Psoas muscle (tissue), 8 donors: ENCODE results near the gene HTR3A. TPM values are rescaled to one million over a fixed set of nuclear protein-coding genes. Genes with fewer than 3 reads are reported as not detected.
A peak's percentile ranks its signal among the peaks of the same experiment; 100 is the strongest.

ENCODE experiments used
- ATAC-seq, 4 donors: fragments of 200-7000 bp; cut with Tn5 transposase; one replicate each; pipeline ENCODE4 v1.9.1; 2020; ENCODE audit warnings: moderate library complexity in 3 of 4, mild to moderate bottlenecking in 2 of 4
- DNase-seq, 2 donors: peaks; one replicate each; pipeline ENCODE4 v3.0.0-alpha.2; 2020
- H3K27ac ChIP-seq: fragments of 200-600 bp; one replicate; pipeline ENCODE4 v1.8.0; 2022
- H3K27me3 ChIP-seq, 3 donors: fragments of 200-600 bp in 1 of 3; one replicate each; pipeline versions ENCODE4 v1.6.1 to v1.8.0; 2013 to 2022; ENCODE audit warnings: low read length in 2 of 3, mild to moderate bottlenecking in 2 of 3, moderate library complexity in 1 of 3; ENCODE audit not compliant: insufficient read depth in 3 of 3
- H3K36me3 ChIP-seq, 2 donors: fragments of 200-600 bp in 1 of 2; one replicate each; pipeline versions ENCODE4 v1.6.1 to v1.8.0; 2013 to 2022; ENCODE audit warnings: low read depth in 1 of 2, mild to moderate bottlenecking in 1 of 2, moderate library complexity in 1 of 2; ENCODE audit not compliant: insufficient read depth in 1 of 2
- H3K4me1 ChIP-seq: fragments of 200-600 bp; one replicate; pipeline ENCODE4 v1.8.0; 2022
- H3K4me3 ChIP-seq: fragments of 200-600 bp; one replicate; pipeline ENCODE4 v1.8.0; 2022; ENCODE audit warnings: mild to moderate bottlenecking
- H3K9me3 ChIP-seq: fragments of 200-600 bp; one replicate; pipeline ENCODE4 v1.8.0; 2022
- WGBS, 3 donors: extraction: QIAGEN DNeasy Blood & Tissue Kit; methylation state at CpG; one replicate each; pipeline versions ENCODE4 v1.1.6 to v1.1.7; 2013; 5-methylcytosine and 5-hydroxymethylcytosine counted together
- intact Hi-C, 2 donors: fragments of 100-400 bp; cut with DNase I; formaldehyde crosslinking; loops; one replicate each; pipeline versions ENCODE4 v1.11.0 to v1.14.2; 2022
- polyA plus RNA-seq, 3 donors: library from polyadenylated mRNA; stranded (reverse); fragments of 200-250 nt; gene quantifications; one replicate each; pipeline ENCODE4 v1.2.3, GENCODE V29; 2013
- total RNA-seq, 4 donors: library from RNA; stranded (reverse); fragmentation: NEBNext Ultra II Directional in 2 of 4; extraction: Animal tissue kit (Norgen Biotek cat#: 25700) in 2 of 4; gene quantifications; one replicate each; pipeline versions ENCODE4 v1.2.1 to v1.2.4, GENCODE V29; 2021 to 2023
- TF ChIP-seq, protein P1 (sequence below): fragments of 200-600 bp; IDR thresholded peaks from one replicate; pipeline ENCODE4 v1.8.0; 2022; ENCODE audit warnings: antibody characterized with exemption
- donor health status: healthy with polysubstance abuse.
- donor health status: DM: no; HTN: no; CAD: no; lungs with moderate emphysema.
- donor health status: Bipolar disorder and iron deficiency.
- donor health status: healthy.
- donor health status: DM: yes; HTN: yes; CAD: no.
- donor health status: DM: no; HTN: no; CAD: no.
- donor health status: DM: no; HTN: no; CAD: no.
- donor health status: DM: yes; HTN: yes; CAD: no.

Gene HTR3A
- total and polyA plus RNA-seq, 7 donors: 0.03 to 1.4 TPM; not detected in 5

DNA sequence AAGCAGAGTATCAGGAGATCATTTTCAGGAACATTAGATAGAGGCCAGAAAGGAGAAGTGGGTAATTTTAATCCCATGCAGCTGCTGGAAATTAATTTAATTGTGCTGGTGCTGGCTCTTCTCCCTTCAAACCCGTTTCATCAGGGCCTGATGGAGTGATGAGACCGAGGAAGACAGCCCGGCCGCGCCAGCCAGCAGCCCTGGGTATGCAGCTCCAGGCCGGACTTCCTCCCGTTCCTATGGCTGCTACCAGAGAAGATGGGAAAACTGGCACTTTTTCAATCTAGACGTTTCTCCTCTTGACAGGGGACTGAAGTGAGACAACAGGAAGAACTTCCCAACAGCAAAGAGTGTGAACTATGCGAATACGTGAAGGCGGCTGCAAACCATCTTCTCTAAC, 60.0 kb downstream of the HTR3A start:
- intact Hi-C loops: loop anchor here (5.0 kb wide), 2 partner anchors 148 to 227 kb away; no protein-coding TSS in a partner anchor
- Histone ChIP-seq H3K4me1 (peaks cover 26% of the 10 kb centered on the region), H3K36me3 (no peaks in the 10 kb centered on the region), H3K27ac (no peak overlapping the region), H3K4me3 (no peak overlapping the region), H3K27me3 (no peaks in the 10 kb centered on the region), H3K9me3 (no peaks in the 10 kb centered on the region)
- TF ChIP-seq, protein P1, sequence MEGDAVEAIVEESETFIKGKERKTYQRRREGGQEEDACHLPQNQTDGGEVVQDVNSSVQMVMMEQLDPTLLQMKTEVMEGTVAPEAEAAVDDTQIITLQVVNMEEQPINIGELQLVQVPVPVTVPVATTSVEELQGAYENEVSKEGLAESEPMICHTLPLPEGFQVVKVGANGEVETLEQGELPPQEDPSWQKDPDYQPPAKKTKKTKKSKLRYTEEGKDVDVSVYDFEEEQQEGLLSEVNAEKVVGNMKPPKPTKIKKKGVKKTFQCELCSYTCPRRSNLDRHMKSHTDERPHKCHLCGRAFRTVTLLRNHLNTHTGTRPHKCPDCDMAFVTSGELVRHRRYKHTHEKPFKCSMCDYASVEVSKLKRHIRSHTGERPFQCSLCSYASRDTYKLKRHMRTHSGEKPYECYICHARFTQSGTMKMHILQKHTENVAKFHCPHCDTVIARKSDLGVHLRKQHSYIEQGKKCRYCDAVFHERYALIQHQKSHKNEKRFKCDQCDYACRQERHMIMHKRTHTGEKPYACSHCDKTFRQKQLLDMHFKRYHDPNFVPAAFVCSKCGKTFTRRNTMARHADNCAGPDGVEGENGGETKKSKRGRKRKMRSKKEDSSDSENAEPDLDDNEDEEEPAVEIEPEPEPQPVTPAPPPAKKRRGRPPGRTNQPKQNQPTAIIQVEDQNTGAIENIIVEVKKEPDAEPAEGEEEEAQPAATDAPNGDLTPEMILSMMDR: no peak
- 84 to 87% (median 87%) methylated on average over 11 of the region's 11 CpGs for WGBS, 3 donors
- DNase-seq: no peak
- ATAC-seq: no peak

DNA sequence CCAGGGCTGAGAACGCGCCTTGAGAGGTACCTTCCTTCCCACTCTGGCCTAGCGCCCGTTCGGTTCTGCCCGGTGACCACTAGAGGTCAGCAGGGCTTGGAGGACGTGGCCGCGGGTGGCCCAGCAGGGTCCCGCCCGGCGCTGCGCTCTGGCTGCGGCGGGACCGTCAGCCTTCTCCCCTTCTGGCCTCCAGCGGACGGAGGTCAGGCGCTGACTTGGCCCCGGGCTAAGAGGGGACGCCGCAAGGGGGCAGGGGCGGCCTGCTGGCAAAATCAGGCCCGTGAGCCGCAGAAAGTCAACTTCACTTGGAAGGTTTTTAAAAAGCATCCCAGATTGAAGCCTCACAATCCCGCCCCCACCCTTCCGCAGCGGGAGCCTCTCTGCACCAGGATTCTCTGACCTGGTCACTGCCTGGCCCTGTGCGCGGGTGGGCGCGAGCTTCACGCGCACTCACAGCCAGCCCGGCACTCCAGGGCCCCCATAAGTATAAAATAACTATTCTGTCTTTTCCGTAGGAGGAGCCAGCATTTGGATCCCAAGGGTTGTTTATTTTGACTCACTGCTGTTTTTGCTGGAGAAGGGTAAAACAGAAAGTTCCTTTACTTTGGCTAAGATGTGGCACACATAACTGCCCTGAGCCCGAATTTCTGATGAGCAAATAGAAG, 61.4 kb downstream of the HTR3A start:
- peak overlapping the region; percentile 66 for H3K4me3 ChIP-seq
- H3K4me1 ChIP-seq: peaks cover 40% of the 10 kb centered on the region
- no peaks in the 10 kb centered on the region for H3K27me3 ChIP-seq
- 3% methylated on average over 34 to 37 of the region's 37 CpGs for WGBS, 3 donors
- H3K27ac ChIP-seq: peak overlapping the region; percentile 75
- no peaks in the 10 kb centered on the region for H3K36me3 ChIP-seq
- intact Hi-C loops: loop anchor here in 1 of 2 donors (1.0 to 2.0 kb wide), 3 partner anchors 23 to 225 kb away; partner anchors contain the start of gene ZBTB16
- TF ChIP-seq, protein P1: peak; percentile 87
- H3K9me3 ChIP-seq: no peaks in the 10 kb centered on the region
- peak; percentile 85 to 93 (median 88) for ATAC-seq
- peak; percentile 88 to 94 for DNase-seq

DNA sequence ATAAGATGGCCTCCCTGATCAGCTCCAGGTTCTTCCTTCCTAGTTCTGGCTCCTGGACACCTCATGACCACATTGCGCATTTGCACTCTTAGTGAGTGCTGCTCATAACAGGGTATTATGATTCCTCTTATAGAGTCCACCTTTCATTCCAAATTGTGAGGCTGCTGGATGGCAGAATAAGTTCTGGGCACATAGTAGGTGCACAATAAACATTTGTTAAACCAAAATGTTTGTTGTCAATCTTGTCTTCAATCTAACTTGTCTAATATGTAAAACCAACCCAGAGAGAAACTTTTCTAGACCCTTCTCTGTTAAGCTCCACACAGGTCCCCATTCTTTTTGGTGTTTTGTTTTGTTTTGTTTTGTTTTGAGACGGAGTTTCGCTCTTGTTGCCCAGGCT, 62.0 kb downstream of the HTR3A start:
- H3K27ac ChIP-seq: peak overlapping the region; percentile 75
- no peaks in the 10 kb centered on the region for H3K36me3 ChIP-seq
- no peaks in the 10 kb centered on the region for H3K27me3 ChIP-seq
- peaks cover 45% of the 10 kb centered on the region for H3K4me1 ChIP-seq
- no peaks in the 10 kb centered on the region for H3K9me3 ChIP-seq
- WGBS, 3 donors: 93 to 95% (median 94%) methylated on average over 3 of the region's 3 CpGs
- ATAC-seq (no peak), DNase-seq (no peak)
- intact Hi-C loops: loop anchor here in 1 of 2 donors (1.0 to 2.0 kb wide), 3 partner anchors 22 to 224 kb away; partner anchors contain the start of gene ZBTB16
- no peak overlapping the region for H3K4me3 ChIP-seq
- TF ChIP-seq, protein P1: no peak

DNA sequence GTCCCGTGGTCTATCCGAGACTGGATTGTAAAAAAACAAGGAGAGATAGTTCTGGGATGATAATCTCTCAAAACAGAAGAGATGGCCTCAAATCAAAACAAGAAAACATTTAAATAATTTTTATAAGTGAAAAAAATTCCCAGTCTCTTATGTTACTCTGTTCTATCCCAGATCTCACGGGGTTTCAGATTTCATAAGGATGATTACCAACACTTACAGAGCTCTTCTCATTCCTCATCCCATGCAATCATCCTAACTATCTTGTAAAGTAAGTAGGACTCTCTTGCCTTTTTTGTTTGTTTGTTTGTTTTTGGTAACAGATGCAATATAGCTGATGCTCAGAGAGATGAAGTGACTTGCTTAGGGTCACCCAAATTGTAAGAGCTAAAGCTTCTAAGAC, 64.6 kb downstream of the HTR3A start:
- no peaks in the 10 kb centered on the region for H3K9me3 ChIP-seq
- TF ChIP-seq, protein P1: no peak
- intact Hi-C loops: no loop called here
- H3K27me3 ChIP-seq: no peaks in the 10 kb centered on the region
- WGBS, 3 donors: 75 to 94% (median 80%) methylated on average over 3 of the region's 3 CpGs
- peak overlapping the region; percentile 81 for H3K27ac ChIP-seq
- ATAC-seq: no peak
- peaks cover 45% of the 10 kb centered on the region for H3K4me1 ChIP-seq
- no peak overlapping the region for H3K4me3 ChIP-seq
- H3K36me3 ChIP-seq: no peaks in the 10 kb centered on the region
- DNase-seq: no peak

Other genes starting within 250 kb of the HTR3A start
- gene ZW10, start 201.4 kb upstream of the HTR3A start, total RNA-seq: 10 to 100 TPM; 10.8 to 17.5 (median 16.7) TPM
- 10 to 100 TPM; 11.7 to 26.6 (median 13.2) TPM for gene ZW10, start 201.4 kb upstream of the HTR3A start, polyA plus RNA-seq
- not detected for gene CLDN25, start 195.3 kb upstream of the HTR3A start, total RNA-seq
- gene CLDN25, start 195.3 kb upstream of the HTR3A start, polyA plus RNA-seq: not detected
- gene USP28, start 99.5 kb upstream of the HTR3A start, total RNA-seq: 100 to 1,000 TPM in 3 of 4 donors, 10 to 100 TPM in 1; 89.1 to 120 (median 114) TPM
- 100 to 1,000 TPM in 1 of 3 donors, 10 to 100 TPM in 2; 35.4 to 224 (median 46.2) TPM for gene USP28, start 99.5 kb upstream of the HTR3A start, polyA plus RNA-seq
- gene HTR3B, start 70.3 kb upstream of the HTR3A start, total RNA-seq: not detected
- under 1 TPM in 1 of 3 donors, not detected in 2; 0.01 TPM for gene HTR3B, start 70.3 kb upstream of the HTR3A start, polyA plus RNA-seq
- gene ZBTB16, start 84.6 kb downstream of the HTR3A start, total RNA-seq: 100 to 1,000 TPM in 3 of 4 donors, 10 to 100 TPM in 1; 11.7 to 299 (median 183) TPM
- 10 to 100 TPM; 12.0 to 89.8 (median 45.2) TPM for gene ZBTB16, start 84.6 kb downstream of the HTR3A start, polyA plus RNA-seq